Neural progenitor cell (in vitro differentiated cells): ENCODE results near the gene MT1G. TPM values are rescaled to one million over a fixed set of nuclear protein-coding genes. Genes with fewer than 3 reads are reported as not detected.

ENCODE experiments used
- DNase-seq: peaks from one replicate; pipeline ENCODE4 v3.0.0-alpha.2; 2016; ENCODE audit warnings: low spot score
- H2AFZ ChIP-seq: fragments of 200-600 bp; sonication (generic); replicated peaks from 2 replicates; pipeline ENCODE4 v1.6.1; 2016; ENCODE audit warnings: antibody characterized with exemption
- H3F3A ChIP-seq: fragments of 200-600 bp; sonication (generic); 2 replicates; pipeline ENCODE4 v1.6.1; 2016; ENCODE audit warnings: antibody characterized with exemption, low read depth
- H3K27ac ChIP-seq: fragments of 200-600 bp; sonication (generic); 2 replicates; pipeline ENCODE4 v1.5.1; 2016; ENCODE audit warnings: mild to moderate bottlenecking
- H3K27me3 ChIP-seq: fragments of 200-600 bp; sonication (generic); 2 replicates; pipeline ENCODE4 v1.6.1; 2016; ENCODE audit warnings: mild to moderate bottlenecking, moderate library complexity
- H3K36me3 ChIP-seq: fragments of 200-600 bp; sonication (generic); 2 replicates; pipeline ENCODE4 v1.5.1; 2016
- H3K4me1 ChIP-seq: fragments of 200-600 bp; sonication (generic); 2 replicates; pipeline ENCODE4 v1.6.1; 2016; ENCODE audit warnings: mixed run types
- H3K4me2 ChIP-seq: fragments of 200-600 bp; sonication (generic); 2 replicates; pipeline ENCODE4 v1.6.1; 2016
- H3K4me3 ChIP-seq: fragments of 200-600 bp; sonication (generic); 2 replicates; pipeline ENCODE4 v1.5.1; 2016
- H3K79me2 ChIP-seq: fragments of 200-600 bp; sonication (generic); 2 replicates; pipeline ENCODE4 v1.6.1; 2016; ENCODE audit warnings: low read depth
- H3K9ac ChIP-seq: fragments of 200-600 bp; sonication (generic); 2 replicates; pipeline ENCODE4 v1.6.1; 2016
- H3K9me3 ChIP-seq: fragments of 200-600 bp; sonication (generic); 2 replicates; pipeline ENCODE4 v1.5.1; 2016; ENCODE audit warnings: low read depth
- H4K20me1 ChIP-seq: fragments of 200-600 bp; sonication (generic); 2 replicates; pipeline ENCODE4 v1.6.1; 2016; ENCODE audit warnings: low read depth
- H3K27ac Mint-ChIP-seq: 3 replicates; pipeline ENCODE4 v1.8.0; 2021; ENCODE audit warnings: mixed read lengths
- H3K27me3 Mint-ChIP-seq: 2 replicates; pipeline ENCODE4 v1.8.0; 2022; ENCODE audit warnings: low read depth, mild to moderate bottlenecking, inconsistent platforms, moderate library complexity, mixed read lengths; ENCODE audit not compliant: insufficient read depth
- H3K36me3 Mint-ChIP-seq: 3 replicates; pipeline ENCODE4 v1.8.0; 2021; ENCODE audit warnings: mixed read lengths
- H3K4me1 Mint-ChIP-seq: 3 replicates; pipeline ENCODE4 v1.8.0; 2021; ENCODE audit warnings: mixed read lengths
- H3K4me3 Mint-ChIP-seq: 3 replicates; pipeline ENCODE4 v1.8.0; 2021; ENCODE audit warnings: mild to moderate bottlenecking, moderate library complexity, mixed read lengths
- H3K9me3 Mint-ChIP-seq: 3 replicates; pipeline ENCODE4 v1.8.0; 2020; ENCODE audit warnings: mixed read lengths
- EZH2 ChIP-seq: fragments of 200-600 bp; sonication (generic); IDR thresholded peaks from 2 replicates; pipeline ENCODE4 v1.6.1; 2017; ENCODE audit warnings: antibody characterized with exemption, mild to moderate bottlenecking, moderate library complexity
- EZH2phosphoT487 ChIP-seq: fragments of 200-600 bp; sonication (generic); IDR thresholded peaks from 2 replicates; pipeline ENCODE4 v1.6.1; 2017; ENCODE audit warnings: antibody characterized with exemption
- total RNA-seq: library from RNA; depleted of rRNA; stranded (reverse); fragments of >200 nt; gene quantifications from 2 replicates; pipeline ENCODE4 v1.2.3, GENCODE V29; 2015; ENCODE audit warnings: low replicate concordance
- TF ChIP-seq, protein P1 (sequence below): fragments of 200-600 bp; sonication (generic); IDR thresholded peaks from 2 replicates; pipeline ENCODE4 v1.5.1; 2017; ENCODE audit warnings: antibody characterized with exemption, mild to moderate bottlenecking

Gene MT1G
- total RNA-seq, 1 donor from 2014 or later: not detected

DNA sequence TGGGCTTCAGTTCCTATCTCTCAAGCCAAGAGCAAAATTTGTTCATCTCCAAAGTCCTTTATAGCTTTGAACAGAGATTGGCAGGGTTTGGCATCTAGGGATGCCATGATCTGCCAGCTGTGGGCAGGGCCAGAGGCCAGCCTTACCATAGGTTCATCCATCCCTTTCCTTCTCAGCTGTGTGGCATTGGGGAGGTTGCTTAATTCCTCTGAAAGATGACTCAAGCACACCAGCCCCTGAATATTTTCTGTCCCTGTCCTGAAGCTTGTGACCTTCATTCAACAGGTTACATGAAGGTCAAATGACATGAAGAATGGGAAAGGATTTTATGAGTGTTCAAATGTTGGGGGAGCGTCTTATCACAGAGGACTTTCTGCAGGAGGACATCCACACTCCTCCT, 3.4 kb downstream of the MT1G start:
- Mint-ChIP-seq H3K9me3 (peaks cover 2% of the 10 kb centered on the region), H3K27ac (no peak overlapping the region), H3K4me1 (peaks cover 7% of the 10 kb centered on the region), H3K27me3 (peaks cover 87% of the 10 kb centered on the region), H3K4me3 (no peak overlapping the region), H3K36me3 (no peaks in the 10 kb centered on the region)
- Histone ChIP-seq H3K4me1 (peaks cover 8% of the 10 kb centered on the region), H3K4me3 (no peak overlapping the region), H3F3A (no peaks in the 10 kb centered on the region), H3K27ac (no peak overlapping the region), H4K20me1 (peaks cover 28% of the 10 kb centered on the region), H3K79me2 (no peaks in the 10 kb centered on the region), H3K4me2 (no peak overlapping the region), H3K9ac (no peak overlapping the region), H2AFZ (no peak overlapping the region), H3K27me3 (peaks cover 100% of the 10 kb centered on the region), H3K36me3 (no peaks in the 10 kb centered on the region), H3K9me3 (no peaks in the 10 kb centered on the region)
- TF ChIP-seq, protein P1, sequence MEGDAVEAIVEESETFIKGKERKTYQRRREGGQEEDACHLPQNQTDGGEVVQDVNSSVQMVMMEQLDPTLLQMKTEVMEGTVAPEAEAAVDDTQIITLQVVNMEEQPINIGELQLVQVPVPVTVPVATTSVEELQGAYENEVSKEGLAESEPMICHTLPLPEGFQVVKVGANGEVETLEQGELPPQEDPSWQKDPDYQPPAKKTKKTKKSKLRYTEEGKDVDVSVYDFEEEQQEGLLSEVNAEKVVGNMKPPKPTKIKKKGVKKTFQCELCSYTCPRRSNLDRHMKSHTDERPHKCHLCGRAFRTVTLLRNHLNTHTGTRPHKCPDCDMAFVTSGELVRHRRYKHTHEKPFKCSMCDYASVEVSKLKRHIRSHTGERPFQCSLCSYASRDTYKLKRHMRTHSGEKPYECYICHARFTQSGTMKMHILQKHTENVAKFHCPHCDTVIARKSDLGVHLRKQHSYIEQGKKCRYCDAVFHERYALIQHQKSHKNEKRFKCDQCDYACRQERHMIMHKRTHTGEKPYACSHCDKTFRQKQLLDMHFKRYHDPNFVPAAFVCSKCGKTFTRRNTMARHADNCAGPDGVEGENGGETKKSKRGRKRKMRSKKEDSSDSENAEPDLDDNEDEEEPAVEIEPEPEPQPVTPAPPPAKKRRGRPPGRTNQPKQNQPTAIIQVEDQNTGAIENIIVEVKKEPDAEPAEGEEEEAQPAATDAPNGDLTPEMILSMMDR: no peak
- TF ChIP-seq EZH2phosphoT487 (no peak), EZH2 (no peak)
- no peak for DNase-seq

DNA sequence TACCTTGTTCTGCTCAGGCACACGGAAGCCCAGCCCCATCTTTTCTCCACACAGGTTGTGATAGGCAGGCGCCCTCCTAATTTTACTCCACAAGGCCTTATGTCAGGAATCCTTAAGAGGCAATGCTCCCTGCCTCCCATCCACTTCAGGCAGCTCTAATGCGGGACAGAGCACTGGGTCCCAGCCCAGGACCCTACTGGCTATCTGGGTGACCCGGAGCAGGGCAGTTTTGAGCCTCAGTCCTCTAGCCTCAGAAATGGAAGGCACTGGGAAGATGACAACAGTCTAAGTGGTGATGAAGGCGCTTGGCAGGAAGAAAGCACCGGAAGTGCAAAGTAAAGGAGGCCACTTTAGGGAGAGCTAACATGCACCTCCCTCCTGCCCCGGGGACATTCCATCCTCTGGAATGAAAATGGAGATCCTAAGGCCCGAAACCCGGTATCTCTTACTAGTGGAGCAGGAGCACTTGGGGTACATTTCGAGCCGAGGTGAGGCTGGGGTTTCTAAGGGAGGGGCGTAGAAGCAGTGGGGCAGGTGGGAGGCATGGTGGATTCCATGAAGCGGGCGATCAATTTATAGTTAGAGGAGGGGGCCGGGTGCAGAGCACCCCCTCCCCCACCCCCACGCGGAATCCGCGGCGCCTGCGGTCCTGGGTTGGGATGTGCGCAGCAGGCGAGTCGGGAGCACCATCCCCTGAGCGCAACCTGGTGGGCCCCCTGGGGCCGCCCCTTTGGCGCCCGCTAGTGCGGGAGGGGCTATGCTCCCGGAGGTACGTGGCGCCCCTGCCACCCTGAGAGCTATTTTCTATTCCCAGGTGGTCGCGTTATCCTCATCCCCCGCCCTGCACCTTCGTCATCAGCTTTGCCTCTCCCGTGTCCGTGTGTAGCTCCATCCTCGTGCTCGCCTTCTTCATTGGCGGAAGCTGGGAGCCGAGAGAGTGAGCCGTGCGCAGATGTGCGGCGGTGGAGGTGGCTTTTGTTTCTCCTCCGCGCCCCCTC, 5.2 kb downstream of the MT1G start:
- H3K4me3 Mint-ChIP-seq: peak overlapping the region; percentile 53
- peak overlapping the region; percentile 34 for H3K4me3 ChIP-seq
- no peak overlapping the region for H3K27ac ChIP-seq
- peaks cover 88% of the 10 kb centered on the region for H3K27me3 Mint-ChIP-seq
- DNase-seq: no peak
- H3K27me3 ChIP-seq: peaks cover 100% of the 10 kb centered on the region
- peak overlapping the region; percentile 89 for H3K4me2 ChIP-seq
- peaks cover 2% of the 10 kb centered on the region for H3K9me3 Mint-ChIP-seq
- no peaks in the 10 kb centered on the region for H3K36me3 ChIP-seq
- H4K20me1 ChIP-seq: peaks cover 18% of the 10 kb centered on the region
- peak; percentile 91 for TF ChIP-seq EZH2phosphoT487
- peak; percentile 88 for TF ChIP-seq EZH2
- TF ChIP-seq, protein P1: no peak
- no peaks in the 10 kb centered on the region for H3K36me3 Mint-ChIP-seq
- H3K9me3 ChIP-seq: no peaks in the 10 kb centered on the region
- H3F3A ChIP-seq: peaks cover 7% of the 10 kb centered on the region
- no peak overlapping the region for H3K9ac ChIP-seq
- no peaks in the 10 kb centered on the region for H3K79me2 ChIP-seq
- no peak overlapping the region for H2AFZ ChIP-seq
- no peak overlapping the region for H3K27ac Mint-ChIP-seq
- H3K4me1 Mint-ChIP-seq: peaks cover 11% of the 10 kb centered on the region
- peaks cover 10% of the 10 kb centered on the region for H3K4me1 ChIP-seq

DNA sequence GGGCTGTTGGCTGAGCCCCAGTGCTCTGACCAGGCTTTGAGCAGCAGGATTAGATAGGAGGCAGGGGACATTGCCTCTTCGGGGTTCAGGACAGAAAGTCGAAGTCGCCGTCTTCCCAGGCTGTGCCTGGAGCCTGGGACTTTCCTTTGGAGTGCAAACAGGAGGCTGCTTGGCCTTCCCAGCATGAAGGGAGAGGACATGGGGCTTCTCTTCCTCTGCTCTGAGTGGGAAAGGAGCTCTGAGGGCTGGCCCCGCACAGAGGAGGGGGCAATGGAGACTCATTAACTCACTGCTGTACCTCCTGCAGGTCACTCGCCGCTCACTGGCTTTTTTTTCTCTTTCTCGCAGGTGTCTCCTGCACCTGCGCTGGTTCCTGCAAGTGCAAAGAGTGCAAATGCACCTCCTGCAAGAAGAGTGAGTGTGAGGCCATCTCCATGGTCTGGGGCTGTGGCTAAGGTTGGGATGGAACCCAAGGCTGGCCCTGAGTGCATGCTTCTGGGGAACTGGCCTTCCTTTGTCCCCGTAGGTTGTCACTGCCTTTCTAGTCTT, 9.5 kb downstream of the MT1G start:
- H3K9me3 Mint-ChIP-seq: no peaks in the 10 kb centered on the region
- H3K4me3 Mint-ChIP-seq: peak overlapping the region; percentile 88
- peaks cover 13% of the 10 kb centered on the region for H3K4me1 Mint-ChIP-seq
- Histone ChIP-seq H3K4me1 (peaks cover 10% of the 10 kb centered on the region), H3K4me3 (peak overlapping the region; percentile 56), H4K20me1 (peaks cover 12% of the 10 kb centered on the region), H3F3A (peaks cover 13% of the 10 kb centered on the region), H3K27ac (no peak overlapping the region), H2AFZ (peak overlapping the region; percentile 74), H3K27me3 (peaks cover 97% of the 10 kb centered on the region), H3K4me2 (peak overlapping the region; percentile 86), H3K9me3 (no peaks in the 10 kb centered on the region), H3K36me3 (no peaks in the 10 kb centered on the region), H3K79me2 (no peaks in the 10 kb centered on the region), H3K9ac (no peak overlapping the region)
- H3K36me3 Mint-ChIP-seq: no peaks in the 10 kb centered on the region
- peaks cover 55% of the 10 kb centered on the region for H3K27me3 Mint-ChIP-seq
- no peak overlapping the region for H3K27ac Mint-ChIP-seq
- DNase-seq: no peak
- TF ChIP-seq EZH2phosphoT487 (no peak), EZH2 (no peak)
- TF ChIP-seq, protein P1: no peak
